CD4-positive, alpha-beta T cell treated with Interleukin-6 for 4 hours (primary cell): ENCODE data around the gene TEX14.
A peak's percentile ranks its signal among the peaks of the same experiment; 100 is the strongest.

ENCODE experiments used
- DNase-seq: peaks from one replicate; pipeline ENCODE4 v3.0.0-alpha.2; 2020; ENCODE audit warnings: mixed read lengths

Gene TEX14

GRCh38 chr17:58517928-58518609 lies 173.8 kb downstream of the TEX14 start:
- peak; percentile 99 for DNase-seq

- no peak for DNase-seq
Observed at GRCh38 chr17:58517378-58517927, 174.4 kb downstream of the TEX14 start.

- DNase-seq, result no peak
Observed at GRCh38 chr17:58516644-58517377, 175.0 kb downstream of the TEX14 start.

GRCh38 chr17:58515286-58515685 lies 176.6 kb downstream of the TEX14 start:
- DNase-seq, result no peak

- DNase-seq, result no peak
Observed at GRCh38 chr17:58514770-58515157, 177.1 kb downstream of the TEX14 start.

- peak; percentile 82 for DNase-seq
Observed at GRCh38 chr17:58513965-58514769, 177.7 kb downstream of the TEX14 start, which contains the start of gene MTMR4. MTMR4 (minus strand) TSS chr17:58514638; CDS start chr17:58514407, 231 bp downstream.

GRCh38 chr17:58513267-58513964 lies 178.4 kb downstream of the TEX14 start:
- DNase-seq, result no peak

- DNase-seq, result no peak
Observed at GRCh38 chr17:58510075-58510474, 181.8 kb downstream of the TEX14 start.

GRCh38 chr17:58508341-58509067 lies 183.3 kb downstream of the TEX14 start:
- DNase-seq, result no peak

GRCh38 chr17:58507123-58507634 lies 184.7 kb downstream of the TEX14 start:
- DNase-seq, result no peak
